CD4-positive, alpha-beta T cell treated with Interleukin-15 for 4 hours (primary cell): ENCODE measurements around the gene MOK.

Source experiments
- DNase-seq: peaks from one replicate; pipeline ENCODE4 v3.0.0-alpha.2; 2020; ENCODE audit warnings: low spot score

Gene MOK

DNA sequence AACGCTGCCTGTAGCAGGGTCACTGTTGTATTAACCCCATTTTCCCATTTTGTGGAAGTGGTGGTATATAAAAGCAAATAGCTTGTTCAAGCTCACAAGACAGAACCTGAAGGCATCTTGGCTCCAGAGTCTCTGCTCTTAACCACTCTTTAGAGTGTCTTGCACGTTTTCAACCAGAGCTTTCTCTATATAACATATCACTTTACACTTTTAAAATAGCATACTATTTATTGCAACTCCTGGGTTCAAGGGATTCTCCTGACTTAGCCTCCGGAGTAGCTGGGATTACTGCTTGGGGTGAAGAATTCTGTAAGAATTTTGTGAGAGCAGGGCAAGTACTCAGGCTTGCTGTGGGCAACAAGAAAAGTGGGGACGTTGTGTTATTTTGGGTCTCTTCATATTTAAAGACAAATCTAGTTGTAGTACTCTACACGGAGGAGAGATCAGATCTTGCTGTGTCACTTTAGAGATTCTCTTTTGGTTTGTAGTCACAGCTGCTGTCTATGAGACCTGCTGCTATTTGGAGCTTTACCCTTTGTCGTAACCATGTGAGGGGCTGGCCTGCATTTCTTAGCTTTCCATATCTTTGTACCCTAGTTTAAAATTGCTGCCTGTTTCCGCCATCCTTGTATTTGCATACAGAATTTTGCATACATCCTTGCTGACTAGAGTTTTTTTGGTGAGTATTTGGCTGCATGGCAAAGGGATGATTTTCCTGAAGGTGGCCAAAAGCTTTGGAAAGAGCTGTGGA, 124.5 kb downstream of the MOK start:
- DNase-seq = no peak
